Common myeloid progenitor, CD34-positive (primary cell): ENCODE data around the gene GGA1.
"Not testable (repeated sequence)": the region's sequence is repeated elsewhere in the genome, so short reads cannot be mapped to it uniquely, and the experiment has no call there.

ENCODE experiments used
- CTCF ChIA-PET: fragments of 350-600 bp; sonication (Branson Sonifier 250); formaldehyde crosslinking; loops from one replicate; lab custom pipeline; 2021; ENCODE audit warnings: antibody characterized with exemption; lab: Charles Lee
- POLR2A ChIA-PET: fragments of 350-600 bp; sonication (Branson Sonifier 250); formaldehyde crosslinking; loops from one replicate; lab custom pipeline; 2021; ENCODE audit warnings: antibody characterized with exemption; lab: Charles Lee
- DNase-seq, 3 donors: peaks; one replicate each; pipeline versions ENCODE4 v3.0.0 to v3.0.0-alpha.2; 2013
- H3K27ac ChIP-seq, 2 experiments: 1 replicate in 1 of 2; 2 replicates in 1 of 2; pipeline ENCODE4 v1.7.0; 2013; ENCODE audit warnings: inconsistent platforms in 2 of 2, low read length in 2 of 2, mild to moderate bottlenecking in 2 of 2, low read depth in 1 of 2, moderate library complexity in 1 of 2; ENCODE audit not compliant: severe bottlenecking in 2 of 2, insufficient read depth in 1 of 2, poor library complexity in 1 of 2
- H3K27me3 ChIP-seq, 5 experiments: replicated peaks in 2 of 5; 1 replicate in 3 of 5; 2 replicates in 2 of 5; pipeline versions ENCODE4 v1.6.1 to v1.7.0; 2013; ENCODE audit warnings: low read length in 4 of 5, mild to moderate bottlenecking in 2 of 5, moderate library complexity in 2 of 5, inconsistent platforms in 1 of 5; ENCODE audit not compliant: insufficient read depth in 5 of 5, control insufficient read depth in 4 of 5
- H3K36me3 ChIP-seq, 4 experiments: 1 replicate in 2 of 4; 2 replicates in 2 of 4; pipeline versions ENCODE4 v1.6.1 to v1.7.0; 2013; ENCODE audit warnings: low read length in 3 of 4, control low read depth in 1 of 4, mild to moderate bottlenecking in 1 of 4; ENCODE audit not compliant: control insufficient read depth in 4 of 4, insufficient read depth in 4 of 4
- H3K4me1 ChIP-seq, 4 experiments: 1 replicate in 3 of 4; 2 replicates in 1 of 4; pipeline versions ENCODE4 v1.6.1 to v1.7.1; 2013; ENCODE audit warnings: low read length in 3 of 4, mild to moderate bottlenecking in 3 of 4, control low read depth in 1 of 4, inconsistent platforms in 1 of 4, moderate library complexity in 1 of 4; ENCODE audit not compliant: control insufficient read depth in 4 of 4, insufficient read depth in 4 of 4; ENCODE audit errors: control extremely low read depth in 1 of 4
- H3K4me3 ChIP-seq, 7 experiments: 1 replicate in 4 of 7; 2 replicates in 3 of 7; pipeline versions ENCODE4 v1.5.1 to v1.7.0; 2013; ENCODE audit warnings: mild to moderate bottlenecking in 7 of 7, low read length in 6 of 7, moderate library complexity in 6 of 7, inconsistent platforms in 2 of 7, low read depth in 2 of 7, control low read depth in 1 of 7; ENCODE audit not compliant: insufficient read depth in 4 of 7, control insufficient read depth in 1 of 7; ENCODE audit errors: extremely low read depth in 1 of 7
- H3K9me3 ChIP-seq, 5 experiments: 1 replicate in 4 of 5; 2 replicates in 1 of 5; pipeline versions ENCODE4 v1.6.1 to v1.7.1; 2013; ENCODE audit warnings: low read length in 4 of 5, mild to moderate bottlenecking in 2 of 5, inconsistent platforms in 1 of 5, low read depth in 1 of 5, moderate library complexity in 1 of 5; ENCODE audit not compliant: control insufficient read depth in 4 of 5, insufficient read depth in 2 of 5; ENCODE audit errors: control extremely low read depth in 1 of 5
- WGBS: methylation state at CpG from one replicate; pipeline ENCODE4 v1.1.5; 2013; ENCODE audit not compliant: insufficient coverage; 5-methylcytosine and 5-hydroxymethylcytosine counted together

Gene GGA1

GRCh38 chr22:37607935-37608476 is 628 bp upstream of the GGA1 start:
- Histone ChIP-seq H3K9me3 (no peaks in the 10 kb centered on the region), H3K4me3 (peak overlapping the region in 6 of 7 experiments; percentile 4 to 92 (median 85)), H3K36me3 (no peaks in the 10 kb centered on the region), H3K4me1 (peaks cover 10 to 47% (median 36%) of the 10 kb centered on the region in 4 experiments), H3K27me3 (no peaks in the 10 kb centered on the region), H3K27ac (peak overlapping the region; percentile 81 to 87)
- DNase-seq = no peak
- 1% methylated on average over 10 of the region's 17 CpGs for WGBS
- ChIA-PET CTCF (interaction anchor here (0.7 to 31.2 kb wide), 19 partner anchors 12 to 88 kb away, joined by 3 to 622 read pairs (median 6); partner anchors contain the start of genes NOL12, PDXP and SH3BP1), POLR2A (interaction anchor here (1.2 to 1.5 kb wide), 5 partner anchors 9 to 51 kb away, joined by 3 to 7 read pairs (median 4); partner anchors contain the start of gene PDXP)

- Histone ChIP-seq H3K9me3 (no peaks in the 10 kb centered on the region), H3K4me3 (peak overlapping the region; percentile 56 to 92 (median 84)), H3K4me1 (peaks cover 10 to 53% (median 39%) of the 10 kb centered on the region in 4 experiments), H3K36me3 (peaks cover 0 to 8% (median 2%) of the 10 kb centered on the region in 4 experiments), H3K27me3 (no peaks in the 10 kb centered on the region), H3K27ac (peak overlapping the region; percentile 81 to 87)
- POLR2A ChIA-PET = interaction anchor here (1.0 to 1.5 kb wide), 5 partner anchors 17 to 77 kb away, joined by 3 to 7 read pairs (median 4); partner anchors contain the start of genes NOL12, PDXP and SH3BP1
- peak in 1 of 3 donors; percentile 68 for DNase-seq
- WGBS = 12% methylated on average over 25 of the region's 26 CpGs
- CTCF ChIA-PET = interaction anchor here (1.4 to 31.2 kb wide), 5 partner anchors 10 to 43 kb away, joined by 5 to 622 read pairs (median 15); partner anchors contain the start of gene SH3BP1
Measured at GRCh38 chr22:37609240-37610152, 862 bp downstream of the GGA1 start.

- H3K9me3 ChIP-seq, H3K36me3 ChIP-seq, DNase-seq, H3K27me3 ChIP-seq: not testable (repeated sequence)
- Histone ChIP-seq H3K4me1 (peaks cover 10 to 52% (median 38%) of the 10 kb centered on the region in 4 experiments), H3K27ac (peak overlapping the region; percentile 81 to 87), H3K4me3 (peak overlapping the region in 4 of 7 experiments; percentile 84 to 92 (median 88))
- WGBS = 87% methylated on average over 3 of the region's 3 CpGs
- POLR2A ChIA-PET = interaction anchor here (1.0 kb wide), 1 partner anchor 29 kb away, joined by 3 read pairs; the partner anchor contains the start of gene SH3BP1
- CTCF ChIA-PET = interaction anchor here (1.4 to 31.2 kb wide), 3 partner anchors 10 to 25 kb away, joined by 5 to 622 read pairs (median 68); partner anchors contain the start of gene SH3BP1
Measured at GRCh38 chr22:37610153-37610475, 1.5 kb downstream of the GGA1 start.

GRCh38 chr22:37610480-37611129 is 2.0 kb downstream of the GGA1 start:
- POLR2A ChIA-PET = no interaction called here
- CTCF ChIA-PET = interaction anchor here (1.4 to 31.2 kb wide), 3 partner anchors 10 to 25 kb away, joined by 5 to 622 read pairs (median 68); partner anchors contain the start of gene SH3BP1
- H3K9me3 ChIP-seq = no peaks in the 10 kb centered on the region
- H3K27ac ChIP-seq = no peak overlapping the region
- peak in 2 of 3 donors; percentile 38 for DNase-seq
- WGBS = 97% methylated on average over 9 of the region's 15 CpGs
- no peaks in the 10 kb centered on the region for H3K27me3 ChIP-seq
- peaks cover 0 to 11% (median 6%) of the 10 kb centered on the region in 4 experiments for H3K36me3 ChIP-seq
- H3K4me3 ChIP-seq = peak overlapping the region in 1 of 7 experiments; percentile 36
- H3K4me1 ChIP-seq = peaks cover 10 to 47% (median 36%) of the 10 kb centered on the region in 4 experiments

GRCh38 chr22:37611207-37611606 is 2.6 kb downstream of the GGA1 start:
- POLR2A ChIA-PET = no interaction called here
- WGBS = 97% methylated on average over 5 of the region's 6 CpGs
- no peaks in the 10 kb centered on the region for H3K9me3 ChIP-seq
- no peak for DNase-seq
- H3K4me1 ChIP-seq = peaks cover 10 to 47% (median 35%) of the 10 kb centered on the region in 4 experiments
- H3K4me3 ChIP-seq = no peak overlapping the region
- H3K27me3 ChIP-seq = no peaks in the 10 kb centered on the region
- no peak overlapping the region for H3K27ac ChIP-seq
- H3K36me3 ChIP-seq = peaks cover 0 to 14% (median 8%) of the 10 kb centered on the region in 4 experiments
- CTCF ChIA-PET = interaction anchor here (0.9 to 31.2 kb wide), 3 partner anchors 9 to 47 kb away, joined by 3 to 622 read pairs (median 68); partner anchors contain the start of genes PDXP and SH3BP1
